Activated CD8-positive, alpha-beta memory T cell treated with anti-CD3 and anti-CD28 coated beads, Interleukin-2, amount 10 ng/mL, durations not matched to agents 7 days and 5 days (primary cell): ENCODE data around the gene RRP1. TPM values are rescaled to one million over a fixed set of nuclear protein-coding genes. Genes with fewer than 3 reads are reported as not detected.
"Not testable (repeated sequence)": the region's sequence is repeated elsewhere in the genome, so short reads cannot be mapped to it uniquely, and the experiment has no call there.

ENCODE experiments used
- ATAC-seq: fragments of 150-1000 bp; cut with Tn5 transposase; one replicate; pipeline ENCODE4 v1.10.0; 2021; ENCODE audit warnings: moderate library complexity
- CTCF ChIA-PET: fragments of 350-600 bp; sonication (Branson Sonifier 250); formaldehyde crosslinking; loops from one replicate; lab custom pipeline; 2021; ENCODE audit warnings: antibody characterized with exemption; lab: Charles Lee
- DNase-seq: peaks from one replicate; pipeline ENCODE4 v3.0.0-alpha.2; 2020
- H3K27ac Mint-ChIP-seq: one replicate; pipeline ENCODE4 v1.8.0; 2021; ENCODE audit warnings: mild to moderate bottlenecking, mixed read lengths
- H3K27me3 Mint-ChIP-seq: one replicate; pipeline ENCODE4 v1.8.0; 2021; ENCODE audit warnings: mixed read lengths
- H3K36me3 Mint-ChIP-seq: one replicate; pipeline ENCODE4 v1.8.0; 2021; ENCODE audit warnings: mild to moderate bottlenecking, mixed read lengths
- H3K4me1 Mint-ChIP-seq: one replicate; pipeline ENCODE4 v1.8.0; 2021; ENCODE audit warnings: mixed read lengths
- H3K4me3 Mint-ChIP-seq: one replicate; pipeline ENCODE4 v1.8.0; 2021; ENCODE audit warnings: mild to moderate bottlenecking, moderate library complexity, mixed read lengths
- H3K9me3 Mint-ChIP-seq: one replicate; pipeline ENCODE4 v1.8.0; 2022; ENCODE audit warnings: low read depth, mixed read lengths
- total RNA-seq, 2 experiments: library from RNA; stranded (reverse); gene quantifications; one replicate each; pipeline ENCODE4 v1.2.3, GENCODE V29; 2021

RRP1 gene
- total RNA-seq, 2 experiments from 2014 or later, result 37.7 to 45.2 TPM

DNA sequence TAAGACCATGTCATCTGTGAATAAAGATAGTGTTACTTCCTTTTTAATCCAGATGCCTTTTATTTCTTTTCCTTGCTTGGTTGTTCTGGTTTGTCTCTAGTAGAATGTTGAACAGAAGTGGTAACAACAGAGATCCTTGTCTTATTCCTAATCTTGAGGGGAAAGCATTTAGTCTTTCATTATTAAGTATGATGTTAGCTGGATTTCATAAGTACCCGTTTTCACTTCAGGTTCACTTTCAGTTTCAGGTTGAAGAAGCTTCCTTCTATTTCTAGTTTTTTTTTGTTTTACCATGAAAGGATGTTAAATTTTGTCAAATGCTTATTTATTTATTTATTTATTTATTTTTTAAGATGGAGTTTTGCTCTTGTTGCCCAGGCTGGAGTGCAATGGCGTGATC is 53.4 kb downstream of the RRP1 start:
- DNase-seq, result no peak
- peaks cover 2% of the 10 kb centered on the region for H3K36me3 Mint-ChIP-seq
- H3K4me3 Mint-ChIP-seq, result peak overlapping the region; percentile 63
- peak; percentile 71 for ATAC-seq
- H3K27me3 Mint-ChIP-seq, result peaks cover 16% of the 10 kb centered on the region
- H3K9me3 Mint-ChIP-seq, result peaks cover 4% of the 10 kb centered on the region
- peak overlapping the region; percentile 92 for H3K27ac Mint-ChIP-seq
- CTCF ChIA-PET, result interaction anchor here (1.0 to 1.7 kb wide), 3 partner anchors 32 to 96 kb away, joined by 3 to 5 read pairs (median 4); no protein-coding TSS in a partner anchor
- H3K4me1 Mint-ChIP-seq, result peaks cover 15% of the 10 kb centered on the region

DNA sequence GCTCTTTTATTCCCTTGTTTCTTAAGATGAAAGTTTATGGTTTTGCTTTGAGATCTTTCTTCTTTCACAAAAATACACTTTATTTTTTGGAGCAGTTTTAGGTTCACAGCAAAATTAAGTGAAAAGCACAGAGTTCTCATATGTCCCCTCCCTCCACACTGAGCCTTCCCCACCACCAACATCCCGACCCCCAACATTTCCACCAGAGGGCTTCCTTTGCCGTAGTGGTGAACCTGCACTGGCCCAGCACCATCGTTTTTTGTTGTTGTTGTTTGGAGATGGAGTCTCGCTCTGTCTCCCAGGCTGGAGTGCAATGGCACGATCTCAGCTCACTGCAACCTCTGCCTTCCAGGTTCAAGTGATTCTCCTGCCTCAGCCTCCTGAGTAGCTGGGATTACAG is 55.5 kb downstream of the RRP1 start:
- H3K4me1 Mint-ChIP-seq, result peaks cover 17% of the 10 kb centered on the region
- ATAC-seq, CTCF ChIA-PET, H3K4me3 Mint-ChIP-seq, H3K27me3 Mint-ChIP-seq, DNase-seq, H3K27ac Mint-ChIP-seq, H3K36me3 Mint-ChIP-seq, H3K9me3 Mint-ChIP-seq: not testable (repeated sequence)

DNA sequence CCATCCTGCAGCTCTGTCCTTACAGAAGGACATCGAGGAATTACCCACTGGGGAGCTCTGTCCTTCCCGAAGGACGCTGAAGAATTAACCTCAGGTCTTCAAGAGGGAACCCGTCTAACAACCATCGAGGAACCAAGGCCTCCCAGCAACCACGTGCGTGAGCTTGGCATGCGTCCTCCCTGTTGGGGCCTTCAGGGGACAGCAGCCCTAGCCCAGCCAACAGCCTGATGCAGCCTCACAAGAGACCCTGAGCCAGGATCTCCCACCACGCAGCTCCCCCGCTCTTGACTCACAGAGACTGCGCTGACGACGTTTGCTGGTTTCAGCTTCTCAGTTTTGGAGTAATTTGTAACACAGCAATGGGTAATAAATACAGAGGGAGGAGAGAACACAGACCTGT is 56.0 kb downstream of the RRP1 start:
- Mint-ChIP-seq H3K4me1 (peaks cover 17% of the 10 kb centered on the region), H3K36me3 (peaks cover 2% of the 10 kb centered on the region), H3K9me3 (peaks cover 4% of the 10 kb centered on the region), H3K4me3 (no peak overlapping the region), H3K27me3 (no peaks in the 10 kb centered on the region), H3K27ac (no peak overlapping the region)
- ATAC-seq, result no peak
- CTCF ChIA-PET, result interaction anchor here (1.3 to 1.4 kb wide), 2 partner anchors 93 to 130 kb away, joined by 3 to 4 read pairs; no protein-coding TSS in a partner anchor
- DNase-seq, result no peak

DNA sequence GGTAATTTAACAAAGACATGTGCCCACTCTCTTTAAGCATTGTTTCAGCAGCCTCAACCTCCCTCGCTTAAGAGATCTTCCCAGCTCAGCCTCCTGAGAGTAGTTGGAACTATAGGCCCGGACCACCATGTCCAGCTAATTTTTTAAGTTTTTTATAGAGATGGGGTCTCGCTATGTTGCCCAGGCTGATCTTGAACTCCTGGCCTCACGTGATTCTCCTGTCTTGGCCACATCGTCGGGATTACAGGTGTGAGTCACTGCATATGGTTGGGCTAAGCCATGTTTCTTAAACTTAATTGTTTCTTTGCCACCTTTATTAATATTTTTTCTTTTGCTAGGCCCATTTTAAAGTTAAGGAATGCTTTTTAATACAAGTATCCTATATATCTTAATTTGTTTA is 57.1 kb downstream of the RRP1 start:
- CTCF ChIA-PET, result interaction anchor here (1.3 to 1.4 kb wide), 3 partner anchors 16 to 129 kb away, joined by 3 to 4 read pairs (median 4); no protein-coding TSS in a partner anchor
- H3K9me3 Mint-ChIP-seq, result peaks cover 9% of the 10 kb centered on the region
- H3K4me1 Mint-ChIP-seq, result peaks cover 20% of the 10 kb centered on the region
- no peak overlapping the region for H3K27ac Mint-ChIP-seq
- peaks cover 2% of the 10 kb centered on the region for H3K27me3 Mint-ChIP-seq
- peaks cover 5% of the 10 kb centered on the region for H3K36me3 Mint-ChIP-seq
- DNase-seq (no peak), ATAC-seq (no peak)
- H3K4me3 Mint-ChIP-seq, result no peak overlapping the region

DNA sequence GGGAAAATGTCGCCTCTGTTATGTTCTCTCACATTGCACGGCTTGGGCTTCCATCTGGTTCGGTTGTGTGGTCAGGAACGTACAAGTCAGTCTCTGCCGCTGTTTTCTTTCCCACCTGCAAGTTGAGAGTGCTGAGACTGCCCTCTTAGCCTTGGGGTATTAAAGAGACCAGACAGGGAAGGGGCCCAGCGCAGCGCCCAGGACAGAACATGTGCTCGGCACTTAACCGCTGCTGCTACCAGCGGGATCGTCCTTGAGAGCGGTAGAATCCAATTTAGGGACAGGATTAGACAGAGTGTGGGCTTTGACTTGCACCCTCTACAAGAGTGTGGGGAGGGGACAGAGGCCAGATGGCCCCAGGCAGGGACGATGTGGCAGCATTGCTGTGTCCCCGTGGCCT is 57.9 kb downstream of the RRP1 start:
- DNase-seq (no peak), ATAC-seq (no peak)
- Mint-ChIP-seq H3K9me3 (peaks cover 9% of the 10 kb centered on the region), H3K36me3 (peaks cover 6% of the 10 kb centered on the region), H3K4me3 (no peak overlapping the region), H3K4me1 (peaks cover 18% of the 10 kb centered on the region), H3K27ac (no peak overlapping the region), H3K27me3 (peaks cover 2% of the 10 kb centered on the region)
- CTCF ChIA-PET, result no interaction called here

DNA sequence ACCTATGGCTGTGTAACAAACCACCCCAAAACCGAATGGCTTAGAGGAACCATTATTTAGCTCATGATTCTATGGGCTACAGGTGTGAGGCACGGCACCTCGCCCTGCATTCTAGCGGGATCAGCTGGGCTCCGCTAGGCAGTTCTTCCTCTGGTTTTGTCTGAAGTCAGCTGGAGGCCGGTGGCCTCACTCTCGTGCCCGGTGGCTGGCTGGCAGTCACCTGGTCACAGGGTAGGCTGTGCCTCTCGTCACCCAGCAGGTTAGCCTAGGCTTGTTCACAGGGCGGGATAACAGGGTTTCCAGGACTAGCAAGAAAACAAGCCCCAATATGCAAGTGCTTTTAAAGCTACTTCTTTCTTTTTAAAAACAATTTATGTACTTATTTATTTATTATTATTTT is 59.4 kb downstream of the RRP1 start:
- peaks cover 12% of the 10 kb centered on the region for H3K36me3 Mint-ChIP-seq
- DNase-seq (no peak), ATAC-seq (no peak)
- H3K9me3 Mint-ChIP-seq, result peaks cover 9% of the 10 kb centered on the region
- H3K27ac Mint-ChIP-seq, result no peak overlapping the region
- CTCF ChIA-PET, result no interaction called here
- peaks cover 14% of the 10 kb centered on the region for H3K4me1 Mint-ChIP-seq
- no peak overlapping the region for H3K4me3 Mint-ChIP-seq
- H3K27me3 Mint-ChIP-seq, result peaks cover 2% of the 10 kb centered on the region

DNA sequence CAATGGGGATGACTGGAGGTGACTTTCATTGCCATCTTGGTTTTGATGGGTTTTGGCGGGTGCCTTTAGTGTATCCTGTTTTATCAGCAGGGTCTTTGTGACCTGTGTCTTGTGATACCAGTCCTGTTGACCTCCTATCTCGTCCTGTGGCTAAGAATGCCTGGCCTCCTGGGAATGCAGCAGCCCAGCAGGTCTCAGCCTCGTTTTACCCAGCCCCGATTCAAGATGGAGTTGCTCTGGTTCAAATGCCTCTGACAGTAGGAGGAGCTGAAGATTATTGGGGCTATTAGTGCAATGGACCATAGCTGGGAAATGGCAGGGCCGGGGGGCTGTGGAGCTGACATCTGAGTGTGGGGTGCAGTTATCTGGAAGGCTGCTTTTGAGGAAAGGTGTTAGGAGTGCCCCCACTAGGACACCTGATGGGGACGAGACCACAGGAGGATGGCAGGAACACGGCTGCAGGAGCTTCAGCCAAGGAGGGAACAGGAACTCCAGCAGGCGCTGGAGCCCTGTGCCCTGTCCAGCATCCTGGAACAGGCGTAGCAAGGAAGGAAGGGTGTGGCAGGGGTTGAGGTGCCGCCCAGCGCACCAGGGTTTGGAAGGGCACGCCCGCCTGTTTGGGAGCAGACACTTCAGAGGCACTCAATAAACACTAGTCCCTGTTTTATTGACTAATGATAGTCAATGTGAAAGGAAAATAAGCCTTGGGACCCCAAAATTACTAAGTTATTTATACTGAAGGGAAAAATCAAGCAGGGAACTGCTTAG is 60.3 kb downstream of the RRP1 start:
- CTCF ChIA-PET, result no interaction called here
- Mint-ChIP-seq H3K4me3 (no peak overlapping the region), H3K9me3 (peaks cover 7% of the 10 kb centered on the region), H3K27ac (no peak overlapping the region), H3K4me1 (peaks cover 21% of the 10 kb centered on the region), H3K36me3 (peaks cover 11% of the 10 kb centered on the region), H3K27me3 (peaks cover 2% of the 10 kb centered on the region)
- DNase-seq (no peak), ATAC-seq (no peak)

DNA sequence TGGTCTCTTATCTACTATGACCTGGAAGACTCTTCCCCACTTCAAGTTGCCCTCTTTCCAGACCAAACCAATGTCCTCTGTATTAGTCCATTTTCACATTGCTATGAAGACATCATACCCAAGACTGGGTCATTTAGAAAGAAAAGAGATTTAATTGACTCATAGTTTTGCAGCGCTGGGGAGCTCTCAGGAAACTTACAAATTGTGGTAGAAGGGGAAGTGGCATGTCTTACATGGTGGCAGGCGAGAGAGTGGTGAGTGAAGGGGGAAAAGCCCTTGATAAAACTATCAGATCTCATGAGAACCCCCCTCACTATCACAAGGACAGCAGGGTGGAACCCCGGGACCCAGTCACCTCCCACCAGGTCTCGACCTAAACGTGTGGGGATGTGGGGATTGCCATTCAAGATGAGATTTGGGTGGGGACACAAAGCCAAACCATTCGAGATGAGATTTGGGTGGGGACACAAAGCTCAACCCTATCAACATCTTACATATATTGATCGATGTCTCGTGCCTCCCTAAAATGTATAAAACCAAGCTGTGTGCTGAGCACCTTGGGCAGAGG is 61.4 kb downstream of the RRP1 start:
- CTCF ChIA-PET, result interaction anchor here (1.5 kb wide), 1 partner anchor 10 kb away, joined by 3 read pairs; no protein-coding TSS in a partner anchor
- H3K4me1 Mint-ChIP-seq, result peaks cover 30% of the 10 kb centered on the region
- H3K9me3 Mint-ChIP-seq, result peaks cover 5% of the 10 kb centered on the region
- H3K27me3 Mint-ChIP-seq, result peaks cover 2% of the 10 kb centered on the region
- H3K4me3 Mint-ChIP-seq, result no peak overlapping the region
- H3K27ac Mint-ChIP-seq, result no peak overlapping the region
- DNase-seq (no peak), ATAC-seq (no peak)
- peaks cover 12% of the 10 kb centered on the region for H3K36me3 Mint-ChIP-seq

DNA sequence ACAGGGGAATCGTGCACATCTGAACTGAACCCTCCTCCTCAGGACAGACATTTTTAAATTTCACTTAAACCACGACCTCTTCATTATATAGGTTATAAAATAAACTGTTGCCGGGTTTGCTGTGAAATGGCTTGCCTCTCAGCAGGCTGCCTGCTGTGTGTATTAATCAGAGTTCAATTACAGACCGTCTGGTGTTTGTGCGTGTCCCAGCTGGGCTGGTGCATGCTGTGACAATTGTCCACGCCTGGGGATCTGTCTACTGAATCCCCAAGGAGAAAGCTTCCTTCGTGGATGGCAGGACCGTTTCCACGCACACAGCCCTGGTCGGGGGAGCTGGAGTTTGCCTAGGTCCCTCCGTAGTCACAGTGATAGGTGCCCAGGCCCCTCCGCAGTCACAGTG is 62.2 kb downstream of the RRP1 start:
- no peak overlapping the region for H3K4me3 Mint-ChIP-seq
- peaks cover 12% of the 10 kb centered on the region for H3K36me3 Mint-ChIP-seq
- peaks cover 2% of the 10 kb centered on the region for H3K27me3 Mint-ChIP-seq
- peaks cover 5% of the 10 kb centered on the region for H3K9me3 Mint-ChIP-seq
- no peak overlapping the region for H3K27ac Mint-ChIP-seq
- no peak for ATAC-seq
- no peak for DNase-seq
- H3K4me1 Mint-ChIP-seq, result peaks cover 34% of the 10 kb centered on the region
- CTCF ChIA-PET, result interaction anchor here (1.5 kb wide), 1 partner anchor 11 kb away, joined by 3 read pairs; no protein-coding TSS in a partner anchor

DNA sequence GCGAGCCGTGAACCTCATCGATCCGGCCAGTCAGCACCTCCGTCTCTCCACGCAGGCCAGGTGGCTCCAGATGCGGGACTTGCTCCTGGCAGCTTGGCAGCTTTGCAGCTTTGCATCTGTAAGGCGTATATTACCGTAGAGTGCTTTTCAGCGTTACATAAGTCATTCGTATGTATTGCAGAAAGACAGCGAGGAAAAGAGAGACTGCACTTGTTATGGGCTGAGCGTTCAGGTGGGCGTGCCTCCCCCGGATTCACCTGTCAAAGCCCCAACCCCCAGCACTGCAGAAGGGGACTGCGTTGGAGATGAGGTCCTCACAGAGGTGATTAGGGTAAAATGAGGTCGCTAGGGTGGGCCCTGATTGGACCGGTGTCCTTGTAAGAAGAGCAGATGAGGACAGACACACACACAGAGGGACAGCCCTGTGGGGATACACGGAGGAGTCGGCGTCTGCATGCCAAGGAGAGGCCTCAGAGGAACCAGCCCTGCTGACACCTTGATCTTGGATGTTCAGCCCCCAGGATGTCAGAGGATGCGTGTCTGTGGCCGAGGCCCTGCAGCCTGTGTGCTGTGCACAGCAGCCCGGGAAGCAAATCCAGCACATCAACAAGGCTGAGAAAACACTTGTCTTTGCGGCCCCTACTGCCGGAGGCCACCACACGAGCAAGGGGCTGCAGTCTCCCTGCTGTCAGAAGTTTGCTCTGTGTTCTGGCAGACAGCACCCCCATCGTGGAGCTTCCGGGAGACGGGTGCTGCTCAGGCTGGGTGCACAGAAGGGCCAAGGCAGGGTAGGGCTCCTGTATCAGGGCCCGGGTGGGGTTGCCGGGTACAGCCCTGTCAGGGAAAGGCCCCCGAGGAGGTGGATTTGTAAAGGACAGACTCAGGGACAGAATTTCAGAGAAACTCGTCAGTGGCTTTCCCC is 64.7 kb downstream of the RRP1 start:
- Mint-ChIP-seq H3K27ac (peak overlapping the region; percentile 84), H3K4me3 (peak overlapping the region; percentile 58), H3K27me3 (peaks cover 2% of the 10 kb centered on the region), H3K4me1 (peaks cover 40% of the 10 kb centered on the region), H3K36me3 (peaks cover 12% of the 10 kb centered on the region), H3K9me3 (peaks cover 5% of the 10 kb centered on the region)
- no peak for ATAC-seq
- CTCF ChIA-PET, result interaction anchor here (0.9 to 2.0 kb wide), 4 partner anchors 12 to 214 kb away, joined by 3 to 6 read pairs (median 4); no protein-coding TSS in a partner anchor
- no peak for DNase-seq
